AG09309 (cell line): Measurements from ENCODE around the gene CYP2F1.
A peak's percentile ranks its signal among the peaks of the same experiment; 100 is the strongest.
"Not testable (repeated sequence)": the region's sequence is repeated elsewhere in the genome, so short reads cannot be mapped to it uniquely, and the experiment has no call there.

Experiments
- DNase-seq: peaks from one replicate; pipeline ENCODE4 v3.0.0-alpha.2; 2010; ENCODE audit warnings: low read depth
- H3K4me3 ChIP-seq: 2 replicates; pipeline ENCODE4 v1.5.1; 2011; ENCODE audit warnings: mild to moderate bottlenecking, low read depth, low read length, moderate library complexity; ENCODE audit not compliant: control insufficient read depth
- TF ChIP-seq, protein P1 (sequence below): IDR thresholded peaks from 2 replicates; pipeline ENCODE4 v1.5.1; 2011; ENCODE audit warnings: mild to moderate bottlenecking, low read depth, low read length, inconsistent platforms; ENCODE audit not compliant: insufficient read depth, control insufficient read depth; ENCODE audit errors: missing control alignments

CYP2F1 gene

DNA sequence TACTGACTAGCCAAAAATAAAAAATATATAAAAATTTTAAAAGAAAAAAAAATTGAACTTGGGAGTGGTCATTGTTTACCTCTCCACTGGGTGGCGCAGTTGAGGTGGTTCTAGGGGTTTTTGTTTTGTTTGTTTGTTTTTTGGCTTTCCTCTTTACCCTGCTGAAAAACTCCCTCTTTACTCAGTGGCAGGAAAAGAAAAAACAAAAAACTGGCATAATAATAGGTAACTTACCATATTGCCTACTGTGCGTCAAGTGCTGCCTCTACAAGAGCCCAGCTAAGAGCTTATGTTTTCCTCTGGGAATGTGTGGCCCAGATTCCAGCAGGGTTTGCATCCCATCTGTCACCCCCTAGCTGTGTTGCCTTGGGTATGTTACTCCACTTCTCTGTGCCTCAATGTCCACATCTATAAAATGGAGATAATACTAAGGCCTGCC, 12.6 kb downstream of the CYP2F1 start:
- TF ChIP-seq, protein P1, sequence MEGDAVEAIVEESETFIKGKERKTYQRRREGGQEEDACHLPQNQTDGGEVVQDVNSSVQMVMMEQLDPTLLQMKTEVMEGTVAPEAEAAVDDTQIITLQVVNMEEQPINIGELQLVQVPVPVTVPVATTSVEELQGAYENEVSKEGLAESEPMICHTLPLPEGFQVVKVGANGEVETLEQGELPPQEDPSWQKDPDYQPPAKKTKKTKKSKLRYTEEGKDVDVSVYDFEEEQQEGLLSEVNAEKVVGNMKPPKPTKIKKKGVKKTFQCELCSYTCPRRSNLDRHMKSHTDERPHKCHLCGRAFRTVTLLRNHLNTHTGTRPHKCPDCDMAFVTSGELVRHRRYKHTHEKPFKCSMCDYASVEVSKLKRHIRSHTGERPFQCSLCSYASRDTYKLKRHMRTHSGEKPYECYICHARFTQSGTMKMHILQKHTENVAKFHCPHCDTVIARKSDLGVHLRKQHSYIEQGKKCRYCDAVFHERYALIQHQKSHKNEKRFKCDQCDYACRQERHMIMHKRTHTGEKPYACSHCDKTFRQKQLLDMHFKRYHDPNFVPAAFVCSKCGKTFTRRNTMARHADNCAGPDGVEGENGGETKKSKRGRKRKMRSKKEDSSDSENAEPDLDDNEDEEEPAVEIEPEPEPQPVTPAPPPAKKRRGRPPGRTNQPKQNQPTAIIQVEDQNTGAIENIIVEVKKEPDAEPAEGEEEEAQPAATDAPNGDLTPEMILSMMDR: peak; percentile 61
- not testable (repeated sequence) for DNase-seq, H3K4me3 ChIP-seq

DNA sequence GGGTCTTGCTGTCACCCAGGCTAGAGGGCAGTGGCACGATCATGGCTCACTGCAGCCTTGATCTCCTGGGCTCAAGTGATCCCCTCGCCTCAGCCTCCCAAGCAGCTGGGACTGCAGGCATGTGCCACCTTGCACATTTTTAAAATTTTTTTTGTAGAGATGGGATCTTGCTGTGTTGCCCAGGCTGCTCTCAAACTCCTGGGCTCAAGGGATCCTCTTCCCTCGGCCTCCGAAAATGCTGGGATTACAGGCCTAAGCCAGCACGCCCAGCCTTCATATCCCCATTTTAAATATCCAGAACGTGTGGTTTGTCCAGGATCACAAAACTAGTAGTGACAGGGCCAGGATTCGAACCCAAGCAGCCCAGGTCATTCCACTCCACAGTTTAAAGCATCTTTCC, 13.1 kb downstream of the CYP2F1 start:
- DNase-seq, H3K4me3 ChIP-seq: not testable (repeated sequence)

DNA sequence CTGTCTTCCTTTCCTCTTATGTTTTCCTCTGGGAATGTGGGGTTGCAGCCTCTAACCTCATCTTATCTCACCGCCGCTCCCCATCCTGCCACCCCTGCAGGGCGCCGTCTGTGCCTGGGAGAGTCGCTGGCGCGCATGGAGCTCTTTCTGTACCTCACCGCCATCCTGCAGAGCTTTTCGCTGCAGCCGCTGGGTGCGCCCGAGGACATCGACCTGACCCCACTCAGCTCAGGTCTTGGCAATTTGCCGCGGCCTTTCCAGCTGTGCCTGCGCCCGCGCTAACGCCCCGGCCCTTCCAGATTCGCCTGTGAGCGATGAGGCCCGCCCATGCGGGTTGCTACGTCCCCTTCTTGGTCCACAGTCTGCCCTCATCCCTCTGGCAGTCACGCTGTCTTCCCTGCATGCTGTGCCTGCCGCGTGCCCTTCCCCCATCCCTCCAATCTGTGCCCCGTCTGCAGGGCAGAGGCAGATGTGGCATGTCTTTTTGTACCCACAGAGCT, 13.6 kb downstream of the CYP2F1 start:
- not testable (repeated sequence) for H3K4me3 ChIP-seq, DNase-seq

DNA sequence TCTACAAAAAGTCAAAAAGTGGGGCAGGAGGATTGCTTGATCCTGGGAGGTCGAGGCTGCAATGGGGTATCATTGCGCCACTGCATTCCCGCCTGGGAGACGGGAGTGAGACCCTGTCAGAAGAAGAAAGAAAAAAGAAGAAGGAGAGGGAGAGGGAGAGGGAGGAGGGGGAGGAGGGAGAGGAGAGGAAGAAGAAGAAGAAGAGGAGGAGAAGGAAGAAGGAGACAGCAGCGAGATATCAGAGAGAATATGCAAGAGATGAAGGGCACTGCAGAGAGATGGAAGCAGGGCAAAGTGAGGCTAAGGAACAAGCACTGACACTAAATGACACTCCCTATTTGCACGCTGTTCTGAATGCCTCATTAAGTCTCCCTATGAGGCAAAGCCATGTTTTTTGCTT, 14.5 kb downstream of the CYP2F1 start:
- TF ChIP-seq, protein P1: no peak
- no peak overlapping the region for H3K4me3 ChIP-seq
- no peak for DNase-seq

DNA sequence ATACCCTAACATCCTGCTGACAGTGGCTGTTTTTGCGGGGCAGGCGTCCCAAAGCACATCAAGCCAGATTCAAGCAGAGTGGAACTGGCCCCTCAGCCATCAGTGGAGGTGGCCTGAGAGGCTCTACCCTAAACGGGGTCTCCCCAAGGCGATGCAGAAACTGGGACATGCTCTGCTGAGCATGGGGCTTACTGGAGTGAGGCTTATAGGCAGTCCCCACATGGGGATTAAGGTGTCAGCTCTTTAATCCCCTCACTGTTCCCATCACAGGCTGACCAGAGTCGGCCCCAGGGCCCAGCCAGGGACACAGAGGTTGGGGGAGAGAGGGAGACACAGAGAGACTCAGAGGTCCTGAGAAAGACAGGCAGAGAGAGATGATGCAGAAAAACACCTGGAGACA, 17.0 kb downstream of the CYP2F1 start:
- TF ChIP-seq, protein P1: no peak
- no peak overlapping the region for H3K4me3 ChIP-seq
- no peak for DNase-seq

DNA sequence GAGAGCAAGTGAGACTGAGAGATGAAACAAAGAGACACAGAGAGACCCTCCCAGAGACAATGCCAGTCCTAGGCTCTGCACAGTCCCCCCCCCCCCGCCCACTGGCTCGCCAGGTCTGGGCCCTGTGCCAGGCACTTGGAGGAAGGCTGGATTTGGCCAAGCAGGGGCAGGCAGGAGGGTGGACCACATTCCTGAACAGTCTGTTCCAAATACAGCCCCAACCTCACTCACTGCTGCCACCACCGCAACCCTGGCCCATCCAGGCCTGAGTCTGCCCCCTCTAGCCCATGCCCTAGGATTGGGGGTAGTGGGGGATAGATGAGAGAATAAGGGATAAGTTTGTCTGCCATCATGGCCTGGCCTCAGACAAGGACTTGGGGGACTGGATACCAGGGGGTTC, 19.0 kb downstream of the CYP2F1 start:
- TF ChIP-seq, protein P1: no peak
- no peak overlapping the region for H3K4me3 ChIP-seq
- no peak for DNase-seq

DNA sequence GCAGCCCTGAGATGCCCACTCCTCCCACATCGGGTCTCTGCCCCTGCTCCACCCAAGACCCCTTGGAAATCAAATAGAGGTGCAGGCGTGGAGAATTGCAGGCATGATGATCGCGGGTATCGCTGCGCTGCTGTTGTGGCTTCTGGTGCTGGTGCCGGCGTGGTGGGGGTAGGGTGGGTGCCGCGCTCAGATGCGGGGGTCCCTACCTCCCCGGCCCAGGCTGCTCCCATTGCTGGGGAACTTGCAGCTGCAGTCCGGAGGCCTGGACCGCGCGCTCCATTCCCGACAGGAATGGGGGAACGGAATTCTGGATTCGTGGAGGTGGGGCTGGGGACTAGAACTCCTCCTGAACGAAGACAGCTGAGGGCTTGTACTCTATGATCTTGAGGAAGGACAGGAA, 20.4 kb downstream of the CYP2F1 start:
- no peak overlapping the region for H3K4me3 ChIP-seq
- DNase-seq: no peak
- TF ChIP-seq, protein P1: no peak

DNA sequence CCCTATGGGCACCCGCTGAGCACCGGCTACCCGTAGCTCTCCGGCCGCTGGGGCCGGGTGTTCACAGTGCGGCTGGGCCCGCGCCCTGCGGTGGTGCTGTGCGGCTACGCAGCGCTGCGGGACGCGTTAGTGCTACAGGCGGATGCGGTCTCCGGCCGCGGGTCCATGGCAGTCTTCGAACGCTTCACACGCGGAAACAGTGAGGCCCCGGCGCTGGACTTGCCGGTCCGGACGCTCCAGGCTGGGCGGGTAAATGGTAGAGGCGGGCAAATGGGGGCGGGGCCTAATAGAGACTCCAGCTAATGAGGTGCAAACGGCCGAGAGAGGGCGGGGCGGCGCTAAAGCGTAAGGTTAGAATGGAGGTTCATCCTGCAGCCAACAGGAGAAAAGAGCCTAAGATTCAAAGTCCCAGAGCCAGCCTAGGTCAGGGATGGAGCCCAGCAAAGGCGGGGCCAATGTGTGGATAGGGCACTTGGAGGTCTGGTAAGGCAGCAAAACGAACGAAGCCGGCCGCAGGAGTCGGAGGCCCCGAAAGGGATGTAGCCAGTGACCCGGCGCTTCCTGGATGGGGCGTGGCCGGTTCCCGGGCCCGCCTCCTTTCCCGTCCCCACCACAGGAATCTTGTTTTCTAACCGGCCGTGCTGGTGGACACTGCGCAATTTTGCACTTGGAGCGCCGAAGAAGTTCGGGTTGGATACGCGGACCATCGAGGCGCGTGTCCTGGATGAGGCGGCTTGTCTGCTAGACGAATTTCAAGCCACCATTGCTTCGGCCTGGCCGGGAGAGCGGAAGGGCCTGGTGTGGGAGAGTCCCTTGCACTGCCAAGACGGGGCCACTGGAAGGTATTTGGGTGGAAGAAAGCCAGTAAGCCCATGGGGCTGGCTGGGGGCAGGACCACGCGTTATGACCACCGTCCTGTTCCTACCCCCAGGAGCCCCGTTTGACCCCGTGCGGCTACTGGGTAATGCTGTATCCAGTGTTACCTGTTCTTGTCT, 21.5 kb downstream of the CYP2F1 start:
- DNase-seq: not testable (repeated sequence)
- peak overlapping the region; percentile 29 for H3K4me3 ChIP-seq
